GM15510 (cell line): ENCODE data around the gene MYL7.

Source experiments
- POLR2A ChIP-seq: IDR thresholded peaks from 3 replicates; pipeline ENCODE4 v1.6.1; 2011; ENCODE audit warnings: borderline replicate concordance; ENCODE audit not compliant: insufficient read length; ENCODE audit errors: extremely low read depth

MYL7 gene

GRCh38 chr7:44107116-44107960 is 33.8 kb downstream of the MYL7 start:
- TF ChIP-seq POLR2A = no peak

- TF ChIP-seq POLR2A = no peak
Measured at GRCh38 chr7:44106311-44107065, 34.6 kb downstream of the MYL7 start.

GRCh38 chr7:44105832-44106231 is 35.3 kb downstream of the MYL7 start:
- TF ChIP-seq POLR2A = no peak

GRCh38 chr7:44104860-44105771 is 36.0 kb downstream of the MYL7 start:
- no peak for TF ChIP-seq POLR2A

- no peak for TF ChIP-seq POLR2A
Measured at GRCh38 chr7:44103923-44104859, 36.9 kb downstream of the MYL7 start, which contains the start of gene AEBP1. TSS of gene AEBP1 (plus strand) at chr7:44104345. CDS start at chr7:44104666, 321 bp downstream.

GRCh38 chr7:44103566-44103922 is 37.6 kb downstream of the MYL7 start:
- no peak for TF ChIP-seq POLR2A

- TF ChIP-seq POLR2A = no peak
Measured at GRCh38 chr7:44102846-44103565, 38.1 kb downstream of the MYL7 start.

- TF ChIP-seq POLR2A = no peak
Measured at GRCh38 chr7:44101966-44102845, 38.9 kb downstream of the MYL7 start.

- no peak for TF ChIP-seq POLR2A
Measured at GRCh38 chr7:44101303-44101965, 39.7 kb downstream of the MYL7 start.

- TF ChIP-seq POLR2A = no peak
Measured at GRCh38 chr7:44100458-44101302, 40.5 kb downstream of the MYL7 start.

GRCh38 chr7:44099669-44100068 is 41.5 kb downstream of the MYL7 start:
- TF ChIP-seq POLR2A = no peak
